Measurements from ENCODE around the gene BIRC5.

DNA sequence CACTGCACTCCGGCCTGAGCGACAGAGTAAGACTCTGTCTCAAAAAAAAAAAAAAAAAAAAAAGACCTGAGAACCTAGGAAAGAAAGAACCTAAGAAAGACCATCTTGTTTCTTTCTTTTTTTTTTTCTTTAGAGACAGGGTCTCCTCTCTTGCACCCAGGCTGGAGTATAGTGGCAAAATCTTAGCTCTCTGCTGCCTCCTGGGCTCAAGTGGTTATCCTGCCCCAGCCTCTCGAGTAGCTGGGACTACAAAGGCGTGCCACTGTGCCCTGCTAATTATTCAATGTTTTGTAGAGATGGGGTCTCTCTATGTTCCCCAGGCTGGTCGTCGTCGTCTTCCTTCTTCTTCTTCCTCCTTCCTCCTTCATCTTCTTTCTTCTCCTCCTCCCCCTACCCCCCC, 7.8 kb upstream of the BIRC5 start:
- TF ChIP-seq EZH2 (IDR thresholded peaks at IDR 0.05; ENCODE audit: low read length) = no peak
- TF ChIP-seq, protein P1, sequence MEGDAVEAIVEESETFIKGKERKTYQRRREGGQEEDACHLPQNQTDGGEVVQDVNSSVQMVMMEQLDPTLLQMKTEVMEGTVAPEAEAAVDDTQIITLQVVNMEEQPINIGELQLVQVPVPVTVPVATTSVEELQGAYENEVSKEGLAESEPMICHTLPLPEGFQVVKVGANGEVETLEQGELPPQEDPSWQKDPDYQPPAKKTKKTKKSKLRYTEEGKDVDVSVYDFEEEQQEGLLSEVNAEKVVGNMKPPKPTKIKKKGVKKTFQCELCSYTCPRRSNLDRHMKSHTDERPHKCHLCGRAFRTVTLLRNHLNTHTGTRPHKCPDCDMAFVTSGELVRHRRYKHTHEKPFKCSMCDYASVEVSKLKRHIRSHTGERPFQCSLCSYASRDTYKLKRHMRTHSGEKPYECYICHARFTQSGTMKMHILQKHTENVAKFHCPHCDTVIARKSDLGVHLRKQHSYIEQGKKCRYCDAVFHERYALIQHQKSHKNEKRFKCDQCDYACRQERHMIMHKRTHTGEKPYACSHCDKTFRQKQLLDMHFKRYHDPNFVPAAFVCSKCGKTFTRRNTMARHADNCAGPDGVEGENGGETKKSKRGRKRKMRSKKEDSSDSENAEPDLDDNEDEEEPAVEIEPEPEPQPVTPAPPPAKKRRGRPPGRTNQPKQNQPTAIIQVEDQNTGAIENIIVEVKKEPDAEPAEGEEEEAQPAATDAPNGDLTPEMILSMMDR (optimal IDR thresholded peaks at IDR 0.05 in 1 of 3, IDR thresholded peaks at IDR 0.05 in 1 of 3, conservative IDR thresholded peaks at IDR 0.05 in 1 of 3; ENCODE audit: extremely low read depth in 1 of 3, insufficient read depth in 2 of 3, low read length in 3 of 3) = peak in 1 of 3 experiments; percentile 13

Measured in keratinocyte (primary cell).